ENCODE measurements around the gene ZAR1L.

GRCh38 chr13:32264407-32264806, 50.8 kb downstream of the ZAR1L start:
- TF ChIP-seq CTCF (IDR thresholded peaks at IDR 0.05) (no peak), POLR2A (IDR thresholded peaks at IDR 0.05) (no peak)

All from Peyer's patch (tissue), 4 donors.